GM19397 (cell line): ENCODE data around the gene TBXA2R.

Experiments used
- ATAC-seq: cut with Tn5 transposase; IDR thresholded peaks from one replicate; pipeline ENCODE4 v1.9.1; 2021; ENCODE audit warnings: mild to moderate bottlenecking, moderate library complexity; ENCODE audit not compliant: unreplicated experiment

The TBXA2R gene

DNA sequence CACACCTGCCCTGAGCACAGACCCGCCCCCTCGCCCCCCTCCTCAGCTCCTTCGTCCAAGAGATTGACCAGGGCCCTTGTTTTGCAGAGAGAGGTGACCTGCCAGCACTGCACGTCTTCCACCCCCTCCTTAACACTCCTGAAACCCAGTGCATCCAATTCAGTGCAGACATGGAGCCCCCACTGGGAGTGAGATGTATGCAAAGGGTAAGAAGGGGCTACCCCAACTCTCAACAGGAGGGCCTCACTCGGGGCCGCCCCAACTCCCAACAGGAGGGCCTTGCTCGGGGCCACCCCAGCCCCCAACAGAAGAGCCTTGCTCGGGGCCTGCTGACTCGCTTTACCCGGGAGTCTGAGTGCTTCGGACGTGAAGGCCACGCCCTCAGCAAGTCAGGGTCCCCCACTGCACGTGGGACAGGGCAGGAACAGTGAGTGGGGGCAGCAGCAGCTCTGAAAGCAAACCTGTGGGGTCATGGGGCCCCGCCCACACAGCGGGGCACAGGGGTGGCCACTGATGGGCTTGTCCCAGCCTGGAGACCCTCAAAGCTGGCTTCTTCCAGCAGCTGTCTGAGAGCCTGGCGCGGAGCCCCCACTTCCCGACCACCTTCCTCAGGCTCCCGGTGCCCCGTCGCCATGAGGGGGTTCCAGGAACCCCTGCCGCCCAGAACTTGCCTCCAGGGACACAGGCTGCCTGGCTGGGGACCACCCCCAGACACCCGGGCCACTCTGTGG lies 14.3 kb upstream of the TBXA2R start:
- no peak for ATAC-seq

DNA sequence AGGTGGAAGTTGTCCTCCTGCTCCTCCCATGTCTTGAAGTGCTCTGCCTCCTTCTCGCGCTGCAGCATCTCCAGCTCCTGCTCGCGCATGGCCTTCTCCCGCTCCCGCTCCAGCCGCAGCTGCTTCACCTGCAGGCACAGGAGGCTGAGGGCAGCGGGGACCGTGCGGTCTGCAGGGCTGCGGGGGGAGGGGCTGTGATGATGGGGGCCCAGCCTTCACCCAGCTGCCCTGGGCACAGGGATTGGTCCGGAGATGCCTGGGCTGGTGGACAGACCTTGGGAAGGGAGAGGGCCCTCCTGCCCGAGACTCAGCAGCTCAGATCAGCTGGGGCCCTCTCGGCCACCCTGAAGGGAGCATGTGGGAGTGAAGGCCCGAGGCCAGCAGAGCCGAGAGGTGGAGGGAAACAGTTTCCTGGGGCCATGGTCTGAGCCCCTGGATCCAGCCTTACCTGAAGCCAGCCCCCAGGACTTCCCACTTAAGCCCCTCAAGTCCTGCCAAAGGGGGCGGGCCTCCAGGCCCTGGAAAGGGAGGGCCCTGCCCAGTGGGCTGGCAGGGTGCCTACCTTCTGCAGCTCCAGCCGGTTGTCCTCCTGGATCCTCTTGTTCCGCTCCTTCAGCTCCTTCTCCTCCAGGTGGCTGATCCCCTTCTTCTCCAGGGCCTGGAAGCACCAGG lies 13.6 kb upstream of the TBXA2R start:
- no peak for ATAC-seq

DNA sequence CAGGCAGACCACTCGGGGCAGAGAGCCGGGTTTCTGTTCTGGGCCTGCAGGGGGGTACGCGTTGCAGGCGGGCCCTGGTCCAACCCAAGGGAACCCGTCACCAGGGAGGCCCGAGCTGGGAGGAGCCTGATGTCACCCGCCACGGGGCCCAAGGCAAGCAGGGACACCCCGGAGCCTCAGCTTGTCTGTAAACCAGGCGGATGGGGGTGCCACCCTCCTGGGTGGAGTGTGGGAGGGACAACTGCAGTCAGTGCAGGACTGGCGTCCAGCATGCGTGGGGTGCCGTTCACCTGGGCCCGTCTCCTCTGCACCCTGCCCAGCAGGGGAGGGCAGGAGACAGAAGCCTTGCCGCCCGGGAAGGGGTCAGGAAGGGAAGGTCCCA lies 12.9 kb upstream of the TBXA2R start:
- ATAC-seq: no peak

DNA sequence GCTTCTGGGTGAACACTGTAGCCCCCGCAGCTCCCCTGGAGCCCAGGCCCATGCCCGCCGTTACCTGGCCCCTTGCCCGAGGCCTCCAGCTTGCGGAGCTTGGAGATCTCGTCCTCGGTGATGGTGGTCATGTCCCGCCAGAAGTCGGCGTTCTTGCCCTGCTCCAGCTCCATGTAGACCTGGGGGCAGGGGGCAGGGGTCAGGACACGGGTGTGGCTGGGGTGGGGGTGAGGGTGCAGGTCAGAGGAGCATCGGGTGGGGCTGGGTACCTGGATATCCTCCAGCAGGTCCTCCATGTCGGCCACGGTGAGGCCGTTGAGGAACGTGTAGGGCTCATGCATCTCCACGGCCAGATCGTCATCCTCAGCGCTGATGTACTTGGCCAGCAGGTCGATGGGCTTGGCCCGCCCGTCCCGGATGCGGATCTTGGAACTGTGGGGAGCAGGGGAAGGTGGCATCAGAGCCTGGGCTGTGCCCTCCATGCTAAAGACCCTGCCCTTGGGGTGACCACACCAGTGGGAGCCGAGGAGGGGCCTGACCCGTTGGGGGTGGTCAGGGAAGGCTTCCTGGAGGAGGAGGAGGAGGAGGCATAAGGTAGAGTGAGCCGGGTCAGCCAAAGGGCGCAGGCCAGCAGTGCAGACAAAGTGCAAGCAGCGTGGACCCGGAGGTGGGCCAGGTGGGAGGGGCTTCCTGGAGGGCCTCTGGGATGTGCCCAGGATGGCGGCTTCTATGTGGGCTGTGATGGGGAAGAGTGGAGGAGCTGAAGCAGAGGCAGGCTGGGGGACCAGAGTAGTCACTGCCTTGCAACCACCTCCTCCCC lies 12.3 kb upstream of the TBXA2R start:
- ATAC-seq: no peak

DNA sequence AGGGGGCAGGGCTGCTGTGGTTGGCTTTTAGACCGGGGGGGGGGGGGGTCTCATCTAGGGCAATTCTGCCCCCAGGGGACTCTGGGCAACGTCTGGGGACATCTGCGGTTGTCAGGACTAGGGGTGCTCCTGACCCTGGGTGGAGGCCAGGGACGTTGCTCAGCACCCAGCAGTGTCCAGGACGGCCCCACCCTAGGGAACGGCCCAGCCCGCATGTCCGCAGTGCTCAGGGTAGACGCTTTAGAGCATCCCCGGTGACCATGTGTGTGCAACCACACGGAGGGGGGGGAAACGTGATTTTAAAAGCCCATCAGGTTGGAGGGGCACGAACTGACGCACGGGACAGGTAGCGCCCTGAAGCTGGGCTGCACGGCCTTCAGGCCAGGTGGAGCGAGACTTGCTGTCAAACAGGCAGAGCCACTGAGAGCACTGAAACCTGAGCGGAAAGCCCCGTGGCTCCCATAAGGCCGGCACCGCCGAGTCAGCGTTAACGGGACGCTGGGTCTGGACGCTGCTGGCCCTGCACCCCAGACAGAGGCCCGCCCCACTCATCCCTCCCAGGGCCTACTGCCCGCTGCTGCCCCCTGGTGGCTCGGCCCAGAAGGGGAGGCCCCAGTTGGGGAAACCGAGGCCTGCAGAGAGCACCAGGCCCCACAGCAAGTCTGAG lies 11.6 kb upstream of the TBXA2R start:
- no peak for ATAC-seq

DNA sequence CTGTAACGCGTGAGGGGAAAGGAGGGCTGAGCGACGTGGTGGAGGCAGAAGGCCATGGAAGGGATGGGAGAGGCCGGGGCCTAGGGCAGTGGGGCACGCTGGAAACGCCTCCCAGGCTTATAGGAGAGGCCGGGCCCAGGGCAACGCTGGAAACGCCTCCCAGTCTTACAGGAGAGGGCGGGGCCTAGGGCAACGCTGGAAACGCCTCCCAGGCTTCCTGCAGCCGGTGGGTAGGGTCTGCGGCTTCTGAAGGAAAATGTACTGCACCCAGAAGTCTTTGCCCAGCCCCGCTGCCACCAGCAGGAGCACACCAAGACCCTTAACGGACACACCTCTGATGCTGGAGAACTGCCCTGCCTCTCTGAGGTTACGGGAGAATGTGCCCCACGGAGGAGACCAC lies 10.8 kb upstream of the TBXA2R start:
- ATAC-seq: no peak

DNA sequence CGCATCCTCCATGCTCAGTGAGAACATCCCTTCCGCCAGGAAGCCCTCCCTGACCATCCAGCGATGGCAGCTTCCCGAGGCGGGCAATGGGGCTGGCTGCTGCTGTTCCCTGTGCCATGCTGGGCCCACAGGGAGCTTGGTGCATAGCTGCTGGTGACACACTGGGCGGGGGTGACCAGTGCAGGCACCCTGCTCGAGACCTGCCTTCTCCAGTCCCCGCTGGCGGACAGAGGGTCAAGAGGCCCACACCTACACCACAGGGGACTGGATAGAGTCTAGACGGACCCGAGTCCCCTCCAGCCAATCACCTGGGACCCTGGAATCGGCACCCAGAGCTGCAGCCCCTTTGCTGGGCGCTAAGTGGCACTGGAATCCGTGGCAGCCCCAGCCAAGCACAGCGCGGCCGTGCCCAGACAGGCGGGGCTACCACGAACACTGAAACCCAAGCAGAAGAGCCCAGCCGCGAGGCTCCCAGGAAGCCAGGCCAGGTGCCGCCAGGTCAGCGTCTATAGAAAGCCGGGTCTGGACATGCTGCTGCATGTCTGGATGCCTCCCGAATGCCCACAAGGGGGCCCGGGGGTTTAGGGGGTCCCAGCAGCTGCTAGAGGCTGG lies 9.0 kb upstream of the TBXA2R start:
- no peak for ATAC-seq

DNA sequence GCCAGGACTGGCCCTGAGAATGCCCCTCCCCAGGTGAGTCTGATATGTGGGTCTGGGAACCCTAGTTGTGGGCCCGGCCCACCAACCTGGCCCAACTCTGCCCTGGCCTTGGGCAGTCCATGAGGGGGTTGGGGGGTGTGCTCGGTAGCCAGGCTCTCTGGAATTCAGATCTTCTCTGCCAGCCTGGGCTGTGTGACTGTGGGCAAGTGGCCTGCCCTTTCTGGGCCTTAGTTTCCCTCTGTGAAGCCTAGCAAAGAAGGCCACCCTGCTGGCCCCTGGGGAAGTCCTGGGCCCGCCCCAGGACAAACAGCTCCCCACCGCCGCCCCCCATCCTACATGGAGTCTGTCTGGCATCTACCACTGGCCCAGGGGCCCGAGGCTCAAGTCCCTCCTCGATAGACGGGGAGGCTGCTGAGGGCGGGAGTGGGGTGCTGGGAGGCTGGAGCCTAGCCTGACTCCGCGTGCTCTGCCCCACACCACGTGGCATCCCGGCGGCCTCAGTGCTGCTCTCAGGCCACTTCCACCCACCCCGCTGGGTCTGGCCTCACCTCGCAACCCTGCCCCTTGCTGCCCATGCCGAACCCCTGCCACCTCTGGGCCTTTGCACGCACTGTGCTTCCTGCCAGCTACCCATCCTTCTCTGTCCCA lies 8.3 kb upstream of the TBXA2R start:
- no peak for ATAC-seq

DNA sequence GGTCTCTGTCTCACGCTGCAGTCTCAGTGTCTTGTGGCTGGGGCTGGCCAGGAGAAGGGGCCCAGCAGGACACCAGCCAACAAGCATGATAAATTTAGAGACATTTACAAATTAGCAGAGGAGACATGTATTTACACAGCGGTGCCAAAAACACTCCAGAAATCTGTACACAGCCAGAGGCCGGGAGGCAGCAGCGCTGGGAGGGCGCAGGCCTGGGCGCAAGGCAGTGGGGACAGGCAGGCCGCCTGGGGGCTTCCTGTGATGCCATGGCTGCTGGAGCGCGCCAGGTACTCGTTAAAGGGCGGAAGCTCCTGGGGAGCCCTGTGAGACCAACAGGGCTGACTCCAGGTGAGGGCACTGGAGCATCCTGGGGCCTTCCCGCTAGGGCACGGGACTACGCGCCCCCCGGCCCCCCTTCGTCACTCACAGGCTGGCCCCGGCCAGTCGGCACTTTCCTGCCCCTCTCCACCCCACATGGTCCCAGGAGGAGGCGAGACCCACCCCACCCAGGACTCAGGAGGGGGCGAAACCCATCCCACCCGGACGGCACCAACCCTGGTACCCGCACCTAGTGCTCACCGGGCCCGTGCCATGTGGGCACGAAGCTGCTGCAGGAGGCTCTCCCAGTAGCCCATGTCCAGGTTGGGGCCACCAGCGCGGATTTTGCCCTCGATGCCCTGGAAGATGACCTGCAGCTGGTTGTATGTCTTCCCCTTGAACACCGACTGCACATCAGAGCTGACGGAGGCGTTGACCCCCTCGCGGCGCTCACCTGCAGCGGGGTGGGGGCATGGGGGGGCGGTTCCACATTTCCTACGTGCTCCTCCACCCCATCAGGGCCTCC lies 7.4 kb upstream of the TBXA2R start:
- no peak for ATAC-seq

DNA sequence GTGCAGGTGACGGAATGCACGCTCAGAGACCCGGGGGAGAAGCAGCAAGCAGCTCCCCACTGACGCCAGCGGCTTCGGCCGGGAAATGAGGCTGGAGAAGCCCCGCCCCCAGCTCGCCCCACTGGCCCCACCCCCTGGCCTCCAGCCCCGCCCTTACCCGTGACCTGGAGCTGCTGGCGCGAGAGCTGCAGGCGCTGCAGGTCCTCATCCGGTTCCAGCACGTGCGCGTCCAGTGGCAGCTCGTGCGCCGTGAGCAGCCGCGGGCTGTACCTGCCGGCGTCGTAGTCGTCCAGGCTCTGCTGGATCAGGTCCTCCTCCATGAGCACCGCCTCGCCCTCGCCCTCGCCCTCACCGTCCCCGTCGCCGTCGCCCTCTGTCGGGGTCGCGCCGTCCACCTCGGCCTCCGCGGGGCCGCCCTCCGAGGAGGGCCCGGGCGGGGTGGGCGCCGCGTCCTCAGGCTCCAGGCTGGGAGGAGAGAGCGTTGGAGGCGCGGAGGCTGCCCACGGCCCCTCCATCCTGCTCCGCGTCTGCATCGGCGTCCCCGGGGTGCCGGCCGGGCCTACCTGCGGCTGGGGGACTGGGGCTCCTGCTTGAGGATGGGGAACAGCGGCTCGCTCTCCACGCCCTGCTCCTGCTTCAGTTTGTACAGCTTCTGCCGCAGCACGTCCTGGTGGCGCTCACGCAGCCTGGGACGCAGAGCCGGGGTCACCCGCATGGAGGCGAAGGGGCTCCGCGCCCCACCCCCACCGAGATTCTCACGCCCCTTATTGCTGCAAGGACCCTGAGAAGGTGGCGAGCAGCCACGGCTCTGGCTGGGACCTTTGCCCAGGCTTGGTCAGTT lies 6.4 kb upstream of the TBXA2R start:
- ATAC-seq: no peak

DNA sequence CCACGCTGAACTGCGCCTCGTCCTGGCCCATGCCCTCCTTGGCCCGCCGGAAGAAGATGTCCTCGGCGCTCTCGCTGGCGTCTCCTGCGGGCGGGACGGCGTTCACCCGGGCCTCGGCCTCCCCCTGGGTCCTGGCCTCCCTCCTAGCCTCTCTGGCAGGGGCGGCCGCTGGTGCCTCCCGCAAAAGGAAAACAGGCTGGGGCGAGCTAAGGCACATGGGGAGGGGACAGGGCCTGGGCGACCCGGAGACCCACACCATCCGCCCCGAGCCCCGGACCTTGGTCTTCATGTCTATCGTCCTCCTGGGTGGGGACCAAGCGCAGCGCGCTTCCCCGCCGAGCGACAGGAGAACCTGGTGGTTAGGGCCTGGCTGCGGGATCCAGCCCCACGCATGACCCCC lies 5.7 kb upstream of the TBXA2R start:
- no peak for ATAC-seq

DNA sequence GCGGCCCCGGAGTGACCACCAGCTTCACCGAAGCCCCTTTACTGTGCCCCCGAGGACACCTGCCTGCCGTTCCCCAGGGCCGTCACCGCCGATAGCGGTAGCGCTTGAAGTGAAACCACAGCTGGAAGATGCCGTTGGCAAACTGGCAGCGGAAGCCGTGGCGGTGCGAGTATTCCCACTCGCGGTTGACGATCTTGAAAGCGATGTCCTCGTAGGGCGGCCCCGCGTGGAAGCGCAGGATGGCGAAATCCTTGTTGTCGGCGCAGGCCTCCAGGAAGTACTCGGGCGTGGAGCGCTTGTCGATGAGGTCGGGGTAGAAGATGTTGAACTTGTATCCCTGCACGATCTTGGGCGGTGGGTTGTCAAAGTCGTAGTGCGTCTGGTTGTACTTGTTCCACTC lies 5.2 kb upstream of the TBXA2R start:
- no peak for ATAC-seq

DNA sequence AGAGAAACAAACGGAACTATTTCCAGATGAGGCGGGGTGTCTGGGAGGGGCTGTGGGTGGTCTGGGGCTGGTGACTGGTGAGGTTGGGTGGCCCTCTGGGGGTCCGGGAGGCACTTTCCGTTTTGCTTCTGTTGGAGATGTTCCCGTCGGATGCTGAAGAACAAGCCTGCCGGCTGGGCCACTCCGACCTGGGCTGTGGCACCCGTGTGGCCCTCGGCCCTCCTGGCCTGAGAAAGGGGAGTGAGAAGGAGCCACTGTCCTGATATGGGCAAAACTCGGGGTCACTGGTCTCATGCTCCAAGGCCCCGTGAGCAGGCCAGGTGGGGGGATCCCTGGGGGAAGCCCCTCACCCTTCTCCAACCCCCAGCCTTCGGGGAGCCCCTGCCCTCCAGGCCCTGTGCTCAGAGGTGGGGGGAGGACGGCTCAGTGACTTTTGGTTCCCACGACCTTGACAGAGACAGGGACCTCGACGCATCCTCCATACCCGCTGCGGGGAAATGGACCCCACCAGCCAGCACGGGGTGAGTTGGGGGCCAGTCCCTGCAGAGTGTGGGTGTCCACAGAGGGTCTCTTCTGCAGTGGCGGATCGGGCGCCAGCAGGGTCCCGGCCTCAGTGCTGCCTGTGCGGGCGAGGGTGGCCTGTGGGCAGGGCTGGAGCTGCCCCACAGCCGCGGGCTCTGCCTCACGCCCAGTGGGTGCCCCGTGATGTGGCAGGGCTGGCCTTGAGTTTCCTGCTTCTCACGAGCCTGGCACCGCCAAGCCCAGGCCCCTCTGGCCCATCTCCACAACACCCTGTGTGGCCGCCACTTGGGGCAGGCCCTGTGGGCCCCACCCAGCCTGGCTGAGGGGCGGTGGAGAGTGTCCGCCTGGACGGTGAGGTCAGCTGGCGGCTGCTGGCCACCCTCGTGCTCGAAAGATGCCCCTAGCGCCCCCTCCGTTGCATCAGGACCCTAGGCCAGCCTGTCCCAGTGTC lies 4.4 kb upstream of the TBXA2R start:
- ATAC-seq: no peak

DNA sequence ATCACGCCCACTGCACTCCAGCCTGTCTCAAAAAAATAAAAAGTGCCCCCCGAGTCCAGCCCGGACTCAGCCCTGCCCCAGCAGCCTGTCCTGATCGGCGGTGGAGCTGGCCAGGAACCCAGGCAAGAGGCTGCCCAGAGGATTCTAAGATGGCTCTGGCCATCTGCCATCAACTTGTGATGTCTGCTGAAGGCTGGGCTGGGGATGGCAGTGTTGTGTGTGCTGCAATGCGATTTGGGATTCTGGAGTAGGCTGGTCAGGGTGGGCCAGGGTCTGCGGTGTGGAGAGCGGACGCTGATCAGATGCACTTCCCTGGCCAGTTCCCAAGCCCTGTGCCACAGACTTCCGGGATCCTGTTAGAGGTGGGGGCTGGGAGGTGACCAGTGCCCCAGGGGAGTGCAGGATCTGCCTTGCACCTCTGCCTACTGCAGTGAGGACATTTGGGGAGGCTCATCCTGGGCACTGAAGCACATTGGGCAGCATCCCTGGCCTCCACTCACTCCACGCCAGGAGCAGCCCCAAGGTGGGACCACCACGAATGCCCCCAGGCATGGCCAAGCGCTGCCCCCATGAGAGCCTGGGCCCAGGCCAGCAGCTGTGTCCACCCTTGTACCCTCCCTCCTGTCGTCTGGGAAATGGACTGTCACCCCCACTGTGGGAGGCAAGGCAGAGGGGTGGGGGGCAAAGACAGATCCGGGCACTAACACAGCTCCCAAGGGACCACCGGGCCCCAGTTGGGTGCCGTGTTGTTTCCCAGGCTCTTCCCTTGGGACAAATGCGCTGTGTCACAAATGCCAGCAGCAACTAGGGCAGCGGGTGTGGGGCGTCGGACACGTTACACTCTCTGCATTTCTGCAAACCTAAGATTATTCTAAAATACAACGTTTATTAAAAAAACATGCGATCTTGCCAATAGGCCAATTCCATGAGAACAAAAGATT lies 3.4 kb upstream of the TBXA2R start:
- no peak for ATAC-seq

DNA sequence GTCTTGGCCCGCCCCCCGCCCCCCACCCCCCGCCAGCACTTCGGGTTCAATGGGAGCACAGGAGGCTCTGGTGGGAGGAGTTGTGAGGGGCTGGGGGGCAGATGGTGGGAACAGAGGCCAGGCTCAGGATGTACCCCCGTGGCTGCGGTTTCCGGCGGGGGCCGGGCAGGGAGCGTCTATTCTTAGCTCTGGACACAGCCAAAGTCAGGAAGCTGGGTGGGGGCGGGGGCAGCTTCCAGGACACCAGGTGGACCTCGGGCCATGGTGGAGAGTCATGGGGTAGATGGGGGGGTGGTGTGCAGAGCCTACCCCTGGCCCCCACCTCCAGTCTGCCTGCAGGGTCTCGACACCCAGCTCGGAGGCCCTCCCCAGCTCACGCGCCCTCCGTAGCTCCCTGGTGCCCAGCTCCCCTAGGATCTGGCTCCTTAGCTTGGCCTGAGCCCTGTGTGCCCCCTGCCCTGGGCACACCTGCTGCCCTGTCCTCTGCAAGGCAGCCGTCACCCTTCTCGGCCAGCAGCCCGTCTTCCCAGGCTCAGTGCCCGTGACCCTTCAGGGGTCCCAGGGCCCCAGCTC lies 2.2 kb upstream of the TBXA2R start:
- no peak for ATAC-seq

DNA sequence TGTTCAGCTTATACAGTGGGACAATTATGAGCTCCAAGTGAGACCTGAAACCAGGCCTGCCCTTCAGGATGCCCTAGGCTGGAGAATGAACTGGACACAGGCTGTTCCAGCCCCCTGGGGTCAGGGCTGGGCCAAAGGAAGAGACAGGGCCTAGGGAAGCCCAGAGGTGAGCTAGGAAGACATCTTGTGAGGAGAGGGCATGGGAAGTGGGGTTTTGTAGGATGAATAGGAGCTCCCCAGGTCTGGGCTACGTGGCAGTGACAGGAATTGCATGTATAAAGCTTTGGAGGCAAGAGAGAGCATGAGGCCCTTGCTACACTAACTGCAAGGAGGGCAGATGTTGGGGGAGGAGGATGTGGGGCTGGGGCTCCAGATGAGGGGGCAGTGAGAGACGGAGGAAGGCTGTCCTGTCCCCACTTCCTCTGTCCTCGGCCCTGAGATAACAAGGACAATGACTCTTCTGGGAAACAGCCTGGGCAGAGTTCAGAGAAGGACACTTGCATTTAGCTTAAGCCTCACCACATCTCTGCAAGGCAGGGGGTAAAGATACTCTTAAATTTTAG lies 1.5 kb upstream of the TBXA2R start:
- ATAC-seq: no peak
